ENCODE measurements around the gene MRPS34. TPM values are rescaled to one million over a fixed set of nuclear protein-coding genes. Genes with fewer than 3 reads are reported as not detected.
A peak's percentile ranks its signal among the peaks of the same experiment; 100 is the strongest.

MRPS34 gene
- total RNA-seq, 1 donor from 2014 or later = 74.0 TPM

DNA sequence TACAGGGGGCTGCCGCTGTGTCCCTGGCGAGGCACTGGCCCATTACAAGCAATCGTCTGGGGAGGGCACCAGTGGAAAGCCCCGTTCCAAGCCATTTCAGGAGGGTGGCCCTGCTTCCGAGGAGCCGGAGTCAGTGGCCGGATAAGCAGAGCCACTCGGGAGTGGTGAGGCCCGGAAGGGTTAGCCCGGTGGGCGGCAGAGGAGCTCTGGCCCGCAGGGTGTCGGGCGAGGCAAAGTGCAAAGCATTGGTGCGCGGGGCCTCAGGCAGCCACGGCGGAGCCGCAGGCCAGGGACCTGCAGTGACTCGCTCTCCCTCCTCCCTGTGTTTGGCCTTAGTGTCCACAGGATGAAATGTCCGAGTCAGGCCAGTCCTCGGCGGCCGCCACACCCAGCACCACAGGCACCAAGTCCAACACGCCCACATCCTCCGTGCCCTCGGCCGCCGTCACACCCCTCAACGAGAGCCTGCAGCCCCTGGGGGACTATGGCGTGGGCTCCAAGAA, 26.2 kb downstream of the MRPS34 start:
- TF ChIP-seq EZH2 (IDR thresholded peaks at IDR 0.05; ENCODE audit: insufficient read depth, low read length) = no peak
- TF ChIP-seq, protein P1, sequence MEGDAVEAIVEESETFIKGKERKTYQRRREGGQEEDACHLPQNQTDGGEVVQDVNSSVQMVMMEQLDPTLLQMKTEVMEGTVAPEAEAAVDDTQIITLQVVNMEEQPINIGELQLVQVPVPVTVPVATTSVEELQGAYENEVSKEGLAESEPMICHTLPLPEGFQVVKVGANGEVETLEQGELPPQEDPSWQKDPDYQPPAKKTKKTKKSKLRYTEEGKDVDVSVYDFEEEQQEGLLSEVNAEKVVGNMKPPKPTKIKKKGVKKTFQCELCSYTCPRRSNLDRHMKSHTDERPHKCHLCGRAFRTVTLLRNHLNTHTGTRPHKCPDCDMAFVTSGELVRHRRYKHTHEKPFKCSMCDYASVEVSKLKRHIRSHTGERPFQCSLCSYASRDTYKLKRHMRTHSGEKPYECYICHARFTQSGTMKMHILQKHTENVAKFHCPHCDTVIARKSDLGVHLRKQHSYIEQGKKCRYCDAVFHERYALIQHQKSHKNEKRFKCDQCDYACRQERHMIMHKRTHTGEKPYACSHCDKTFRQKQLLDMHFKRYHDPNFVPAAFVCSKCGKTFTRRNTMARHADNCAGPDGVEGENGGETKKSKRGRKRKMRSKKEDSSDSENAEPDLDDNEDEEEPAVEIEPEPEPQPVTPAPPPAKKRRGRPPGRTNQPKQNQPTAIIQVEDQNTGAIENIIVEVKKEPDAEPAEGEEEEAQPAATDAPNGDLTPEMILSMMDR (IDR thresholded peaks at IDR 0.05; ENCODE audit: insufficient read depth, low read depth, low read length) = no peak
- Histone ChIP-seq H3K79me2 (ENCODE audit: insufficient read depth, low read length) (peaks cover 12% of the 10 kb centered on the region), H2AFZ (ENCODE audit: low read depth, low read length) (no peak overlapping the region), H3K27me3 (ENCODE audit: insufficient read depth, low read length) (no peaks in the 10 kb centered on the region), H3K4me1 (ENCODE audit: insufficient read depth, low read length) (peaks cover 34% of the 10 kb centered on the region), H3K27ac (ENCODE audit: low read depth, low read length) (peak overlapping the region; percentile 99), H3K4me2 (ENCODE audit: low read length) (peak overlapping the region; percentile 83), H3K9me3 (ENCODE audit: insufficient read depth, low read depth, low read length) (no peaks in the 10 kb centered on the region), H3K4me3 (ENCODE audit: insufficient read depth, low read depth, low read length) (no peak overlapping the region), H3K36me3 (ENCODE audit: insufficient read depth, low read length) (peaks cover 11% of the 10 kb centered on the region), H4K20me1 (ENCODE audit: insufficient read depth, low read length) (peaks cover 28% of the 10 kb centered on the region), H3K9ac (ENCODE audit: low read length) (peak overlapping the region; percentile 88)
- peak; percentile 69 for DNase-seq (ENCODE audit: low read depth)
- no peaks in the 10 kb centered on the region for H3K9me3 Mint-ChIP-seq (ENCODE audit: unreplicated experiment)
- no peak for FAIRE-seq
- H3K36me3 Mint-ChIP-seq (ENCODE audit: low read depth, unreplicated experiment) = peaks cover 10% of the 10 kb centered on the region
- H3K27ac Mint-ChIP-seq (ENCODE audit: unreplicated experiment) = no peak overlapping the region
- H3K4me3 Mint-ChIP-seq (ENCODE audit: unreplicated experiment) = no peak overlapping the region
- peaks cover 19% of the 10 kb centered on the region for H3K4me1 Mint-ChIP-seq (ENCODE audit: low read depth, unreplicated experiment)
- no peaks in the 10 kb centered on the region for H3K27me3 Mint-ChIP-seq (ENCODE audit: low read depth, unreplicated experiment)

DNA sequence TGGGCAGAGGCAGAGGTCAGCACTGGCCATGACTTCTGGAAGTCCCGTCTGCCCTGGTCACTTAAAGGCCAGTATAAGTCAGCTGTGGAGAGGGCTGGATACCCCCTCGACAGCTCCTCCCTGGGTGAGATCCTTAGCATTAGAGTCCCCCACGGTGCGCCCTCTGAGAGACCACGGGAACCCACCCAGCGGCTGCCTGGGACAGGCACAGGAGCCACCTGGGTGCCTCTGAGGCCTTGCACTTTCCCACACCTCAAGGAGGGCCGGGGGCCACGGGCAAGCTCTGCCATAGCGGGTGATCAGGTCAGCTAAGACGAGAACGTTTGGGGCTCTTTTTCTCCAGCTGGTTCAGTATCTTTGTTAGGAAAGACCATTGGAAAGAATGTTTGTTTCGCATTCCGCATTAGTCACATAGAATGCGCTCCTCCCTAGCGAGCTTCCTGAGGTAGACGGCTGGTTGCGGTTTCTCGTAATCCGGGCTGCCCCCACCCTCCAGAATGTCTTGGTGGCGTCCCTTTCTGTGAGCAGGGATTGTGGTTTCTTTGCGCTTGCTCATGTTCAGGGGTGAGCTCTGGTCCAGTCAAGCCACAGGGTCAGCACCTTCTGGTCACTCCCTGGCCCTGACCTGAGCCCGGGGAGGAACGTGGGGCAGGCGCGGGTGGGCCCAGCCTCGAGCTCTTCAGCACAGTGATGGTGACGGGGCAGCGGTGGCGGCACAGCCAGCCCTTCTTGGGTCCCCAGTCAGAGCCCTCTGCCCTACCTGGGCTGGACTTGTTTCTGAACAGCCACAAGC, 26.8 kb downstream of the MRPS34 start:
- H3K27me3 ChIP-seq (ENCODE audit: insufficient read depth, low read length) = no peaks in the 10 kb centered on the region
- Mint-ChIP-seq H3K36me3 (ENCODE audit: low read depth, unreplicated experiment) (peaks cover 6% of the 10 kb centered on the region), H3K27ac (ENCODE audit: unreplicated experiment) (peak overlapping the region; percentile 98), H3K4me1 (ENCODE audit: low read depth, unreplicated experiment) (peaks cover 19% of the 10 kb centered on the region), H3K4me3 (ENCODE audit: unreplicated experiment) (peak overlapping the region; percentile 54), H3K9me3 (ENCODE audit: unreplicated experiment) (no peaks in the 10 kb centered on the region), H3K27me3 (ENCODE audit: low read depth, unreplicated experiment) (no peaks in the 10 kb centered on the region)
- H3K4me3 ChIP-seq (ENCODE audit: insufficient read depth, low read depth, low read length) = peak overlapping the region; percentile 44
- TF ChIP-seq, protein P1 (IDR thresholded peaks at IDR 0.05; ENCODE audit: insufficient read depth, low read depth, low read length) = no peak
- peak overlapping the region; percentile 88 for H3K9ac ChIP-seq (ENCODE audit: low read length)
- no peak overlapping the region for H2AFZ ChIP-seq (ENCODE audit: low read depth, low read length)
- DNase-seq (ENCODE audit: low read depth) = peak; percentile 97
- H3K36me3 ChIP-seq (ENCODE audit: insufficient read depth, low read length) = peaks cover 7% of the 10 kb centered on the region
- H4K20me1 ChIP-seq (ENCODE audit: insufficient read depth, low read length) = peaks cover 25% of the 10 kb centered on the region
- H3K9me3 ChIP-seq (ENCODE audit: insufficient read depth, low read depth, low read length) = no peaks in the 10 kb centered on the region
- peak overlapping the region; percentile 99 for H3K27ac ChIP-seq (ENCODE audit: low read depth, low read length)
- peaks cover 9% of the 10 kb centered on the region for H3K79me2 ChIP-seq (ENCODE audit: insufficient read depth, low read length)
- peak; percentile 86 for FAIRE-seq
- H3K4me1 ChIP-seq (ENCODE audit: insufficient read depth, low read length) = peaks cover 34% of the 10 kb centered on the region
- peak overlapping the region; percentile 83 for H3K4me2 ChIP-seq (ENCODE audit: low read length)

Measured in astrocyte (in vitro differentiated cells and primary cell).